Esophagus muscularis mucosa (tissue), 4 donors: ENCODE results near the gene PNPO.

Experiments
- CTCF ChIP-seq, 3 experiments: fragments of 200-600 bp in 2 of 3; fragments of 450-650 bp in 1 of 3; sonication (generic) in 2 of 3; IDR thresholded peaks; one replicate each; pipeline ENCODE4 v1.5.1; 2017 to 2019; ENCODE audit warnings: antibody characterized with exemption in 3 of 3, mild to moderate bottlenecking in 2 of 3, moderate library complexity in 1 of 3
- EP300 ChIP-seq: sonication (generic); formaldehyde crosslinking; IDR thresholded peaks from one replicate; pipeline ENCODE4 v1.6.1; 2017; ENCODE audit warnings: antibody characterized with exemption
- POLR2A ChIP-seq: fragments of 450-650 bp; IDR thresholded peaks from one replicate; pipeline ENCODE4 v1.6.1; 2017; ENCODE audit warnings: antibody characterized with exemption, moderate library complexity, mild to moderate bottlenecking, low read depth
- POLR2AphosphoS5 ChIP-seq, 2 donors: sonication (generic); formaldehyde crosslinking; IDR thresholded peaks; one replicate each; pipeline ENCODE4 v1.6.1; 2017; ENCODE audit warnings: antibody characterized with exemption in 2 of 2

GRCh38 chr17:47982091-47982617 is 40.8 kb downstream of the PNPO start:
- TF ChIP-seq CTCF (IDR thresholded peaks at IDR 0.05), result no peak
- TF ChIP-seq POLR2A, result no peak
- TF ChIP-seq POLR2AphosphoS5 (IDR thresholded peaks at IDR 0.05), result no peak
- no peak for TF ChIP-seq EP300
